GM12878 (cell line): ENCODE results near the gene SLC52A3. TPM values are rescaled to one million over a fixed set of nuclear protein-coding genes. Genes with fewer than 3 reads are reported as not detected.

Experiments used
- ATAC-seq: fragments of 200-7000 bp; cut with Tn5 transposase; 3 replicates; pipeline ENCODE4 v1.9.1; 2020; ENCODE audit warnings: mild to moderate bottlenecking, moderate library complexity
- BruUV-seq: library from RNA; stranded (reverse); fragments of 400-500 nt; replicated peaks from 2 replicates; lab custom pipeline; 2021; lab: Mats Ljungman, UMichigan
- CTCF ChIA-PET: fragments of 300-600 bp; sonication (Branson Sonifier 250); formaldehyde crosslinking; extraction: SDS; loops from one replicate; lab custom pipeline; 2021; ENCODE audit warnings: inconsistent platforms; lab: Yijun Ruan, JAX
- POLR2A ChIA-PET: fragments of 350-600 bp; formaldehyde crosslinking; extraction: SDS; loops from one replicate; lab custom pipeline; 2021; ENCODE audit warnings: inconsistent platforms; lab: Charles Lee
- RAD21 ChIA-PET: fragments of 300-600 bp; sonication (Branson Sonifier 250); formaldehyde crosslinking; loops from one replicate; lab custom pipeline; 2023; ENCODE audit warnings: antibody characterized with exemption; ENCODE audit not compliant: unreplicated experiment; lab: Charles Lee
- SMC1A ChIA-PET: fragments of 300-600 bp; sonication (Branson Sonifier 250); formaldehyde crosslinking; loops from one replicate; lab custom pipeline; 2023; ENCODE audit not compliant: unreplicated experiment, uncharacterized antibody; lab: Charles Lee
- DNase-seq: peaks from one replicate; pipeline ENCODE4 v3.0.0-alpha.2; 2011; ENCODE audit warnings: low read depth, low spot score
- FAIRE-seq: peaks from 3 replicates; lab custom pipeline; 2011; peaks lifted over from hg19 to GRCh38; lab: Jason Lieb, UNC
- H2AFZ ChIP-seq: 2 replicates; pipeline ENCODE4 v1.6.0; 2011; ENCODE audit warnings: low read depth, low read length, control low read depth; ENCODE audit not compliant: control insufficient read depth
- H3K27ac ChIP-seq: 2 replicates; pipeline ENCODE4 v1.5.1; 2011; ENCODE audit warnings: control low read depth; ENCODE audit not compliant: control insufficient read depth, insufficient read depth
- H3K27me3 ChIP-seq, 2 experiments: replicated peaks in 1 of 2; 2 replicates each; pipeline versions ENCODE4 v1.6.0 to v1.6.1; 2011; ENCODE audit warnings: low read length in 1 of 2; ENCODE audit not compliant: control insufficient read depth in 2 of 2, insufficient read depth in 2 of 2
- H3K36me3 ChIP-seq, 2 experiments: 2 replicates each; pipeline ENCODE4 v1.5.1; 2011; ENCODE audit warnings: low read length in 1 of 2; ENCODE audit not compliant: control insufficient read depth in 2 of 2, insufficient read depth in 2 of 2
- H3K4me1 ChIP-seq: 2 replicates; pipeline ENCODE4 v1.6.1; 2011; ENCODE audit warnings: mild to moderate bottlenecking, low read length, moderate library complexity, mixed read lengths; ENCODE audit not compliant: control insufficient read depth, insufficient read depth
- H3K4me2 ChIP-seq: 2 replicates; pipeline ENCODE4 v1.6.0; 2011; ENCODE audit warnings: control low read depth; ENCODE audit not compliant: control insufficient read depth, insufficient read depth
- H3K4me3 ChIP-seq: fragments of 200-600 bp; sonication (generic); 2 replicates; pipeline ENCODE4 v1.5.1; 2016
- H3K79me2 ChIP-seq: 2 replicates; pipeline ENCODE4 v1.6.0; 2011; ENCODE audit warnings: low read length; ENCODE audit not compliant: control insufficient read depth, insufficient read depth
- H3K9ac ChIP-seq: 2 replicates; pipeline ENCODE4 v1.8.0; 2011; ENCODE audit warnings: low read length, control low read depth, mixed read lengths; ENCODE audit not compliant: control insufficient read depth, insufficient read depth
- H3K9me3 ChIP-seq: replicated peaks from 3 replicates; pipeline ENCODE4 v1.5.1; 2011; ENCODE audit warnings: mild to moderate bottlenecking, low read length; ENCODE audit not compliant: control insufficient read depth, insufficient read depth
- H4K20me1 ChIP-seq: 2 replicates; pipeline ENCODE4 v1.6.0; 2011; ENCODE audit not compliant: control insufficient read depth, insufficient read depth
- ASH2L ChIP-seq: fragments of 300-600, 200-600 bp; sonication (generic); IDR thresholded peaks from 2 replicates; pipeline ENCODE4 v1.6.1; 2017; ENCODE audit warnings: low read depth, mild to moderate bottlenecking, borderline replicate concordance
- ATF7 ChIP-seq: fragments of 450-650 bp; IDR thresholded peaks from 2 replicates; pipeline ENCODE4 v1.6.1; 2016; ENCODE audit warnings: low read depth, mild to moderate bottlenecking
- MXI1 ChIP-seq: fragments of 150-350 bp; IDR thresholded peaks from 2 replicates; pipeline ENCODE4 v1.6.1; 2011; ENCODE audit warnings: low read depth, mild to moderate bottlenecking, inconsistent platforms, low read length, improper control_type of control experiment
- NFYA ChIP-seq: IDR thresholded peaks from 2 replicates; pipeline ENCODE4 v1.6.1; 2011; ENCODE audit warnings: low read depth, mild to moderate bottlenecking, low read length, improper control_type of control experiment, borderline replicate concordance
- POLR2AphosphoS2 ChIP-seq: IDR thresholded peaks from 2 replicates; pipeline ENCODE4 v1.6.1; 2011; ENCODE audit warnings: low read depth, mild to moderate bottlenecking, low read length, improper control_type of control experiment, moderate library complexity
- SUZ12 ChIP-seq: fragments of 200-600 bp; sonication (generic); IDR thresholded peaks from one replicate; pipeline ENCODE4 v1.6.1; 2018; ENCODE audit warnings: antibody characterized with exemption, mild to moderate bottlenecking; ENCODE audit not compliant: unreplicated experiment
- ZSCAN29 ChIP-seq: fragments of 450-650 bp; IDR thresholded peaks from 2 replicates; pipeline ENCODE4 v1.6.1; 2017; ENCODE audit warnings: mild to moderate bottlenecking, moderate library complexity
- WGBS: methylation state at CpG from one replicate; pipeline ENCODE4 v1.1.6; 2016; ENCODE audit warnings: low lambda C conversion rate; ENCODE audit not compliant: insufficient replicate concordance, insufficient coverage; ENCODE audit errors: missing lambda C conversion rate; 5-methylcytosine and 5-hydroxymethylcytosine counted together
- in situ Hi-C: fragments of 300-500 bp; cut with MboI; formaldehyde crosslinking; loops from 9 replicates; pipeline ENCODE4 v1.14.3; 2018; ENCODE audit warnings: mixed read lengths
- intact Hi-C: fragments of 100-400 bp; cut with micrococcal nuclease; formaldehyde crosslinking; loops from one replicate; pipeline ENCODE4 v1.14.2; 2022; ENCODE audit not compliant: unreplicated experiment
- polyA plus RNA-seq, 11 experiments: library from polyadenylated mRNA; depleted of rRNA in 4 of 11; unstranded in 6 of 11; stranded (reverse) in 5 of 11; fragments of >200 nt; fragmentation: Nextera tagmentation in 4 of 11; fragmentation: Illumina TruSeq in 1 of 11; extraction: Ambion mirVana in 4 of 11; extraction: Trizol in 1 of 11; gene quantifications; 1 replicate in 1 of 11; 2 replicates in 10 of 11; pipeline versions ENCODE4 v1.2.1 to v1.2.3, GENCODE V29; 2011 to 2016; ENCODE audit warnings: inconsistent platforms in 2 of 11, missing spikeins in 2 of 11, low read depth in 1 of 11
- total RNA-seq, 4 experiments: library from RNA; depleted of rRNA in 3 of 4; stranded (reverse); fragments of >200 nt in 3 of 4; fragmentation: Illumina TruSeq in 1 of 4; extraction: Trizol in 1 of 4; gene quantifications; 2 replicates each; pipeline versions ENCODE4 v1.2.1 to v1.2.3, GENCODE V29; 2013 to 2021
- TF ChIP-seq, protein P1 (sequence below): fragments of 450-650 bp; IDR thresholded peaks from 2 replicates; pipeline ENCODE4 v1.6.1; 2017; ENCODE audit warnings: antibody characterized with exemption, mild to moderate bottlenecking, moderate library complexity
- TF ChIP-seq, protein P2 (sequence below): fragments of 450-650 bp; IDR thresholded peaks from 2 replicates; pipeline ENCODE4 v1.6.1; 2017; ENCODE audit warnings: mild to moderate bottlenecking, low read depth, inconsistent platforms; ENCODE audit not compliant: poor library complexity, severe bottlenecking

Gene SLC52A3
- total and polyA plus RNA-seq, 10 of the 15 experiments (the other 5 are each of a cell fraction or from before 2014, with no cell fraction given), result not detected

DNA sequence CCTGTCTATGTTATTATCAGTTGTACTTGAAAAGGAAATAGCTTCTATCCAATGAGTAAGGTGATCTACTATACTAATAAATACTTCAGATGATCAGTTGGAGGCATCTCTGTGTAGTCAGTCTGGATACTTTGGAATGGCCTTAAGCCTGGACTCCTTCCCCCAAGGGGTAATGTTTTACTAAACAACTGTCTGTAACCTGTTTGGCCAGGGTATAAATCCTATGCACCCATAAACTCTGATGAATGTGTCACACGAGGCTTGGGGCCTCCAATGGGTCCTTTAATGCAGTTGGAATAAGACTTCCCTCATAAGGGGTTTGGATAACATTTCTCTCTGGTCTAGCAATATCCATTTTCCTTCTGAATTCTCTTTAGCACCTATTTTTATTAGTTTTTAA is 19.5 kb upstream of the SLC52A3 start (continued):
- no peak for TF ChIP-seq MXI1
- TF ChIP-seq, protein P1, sequence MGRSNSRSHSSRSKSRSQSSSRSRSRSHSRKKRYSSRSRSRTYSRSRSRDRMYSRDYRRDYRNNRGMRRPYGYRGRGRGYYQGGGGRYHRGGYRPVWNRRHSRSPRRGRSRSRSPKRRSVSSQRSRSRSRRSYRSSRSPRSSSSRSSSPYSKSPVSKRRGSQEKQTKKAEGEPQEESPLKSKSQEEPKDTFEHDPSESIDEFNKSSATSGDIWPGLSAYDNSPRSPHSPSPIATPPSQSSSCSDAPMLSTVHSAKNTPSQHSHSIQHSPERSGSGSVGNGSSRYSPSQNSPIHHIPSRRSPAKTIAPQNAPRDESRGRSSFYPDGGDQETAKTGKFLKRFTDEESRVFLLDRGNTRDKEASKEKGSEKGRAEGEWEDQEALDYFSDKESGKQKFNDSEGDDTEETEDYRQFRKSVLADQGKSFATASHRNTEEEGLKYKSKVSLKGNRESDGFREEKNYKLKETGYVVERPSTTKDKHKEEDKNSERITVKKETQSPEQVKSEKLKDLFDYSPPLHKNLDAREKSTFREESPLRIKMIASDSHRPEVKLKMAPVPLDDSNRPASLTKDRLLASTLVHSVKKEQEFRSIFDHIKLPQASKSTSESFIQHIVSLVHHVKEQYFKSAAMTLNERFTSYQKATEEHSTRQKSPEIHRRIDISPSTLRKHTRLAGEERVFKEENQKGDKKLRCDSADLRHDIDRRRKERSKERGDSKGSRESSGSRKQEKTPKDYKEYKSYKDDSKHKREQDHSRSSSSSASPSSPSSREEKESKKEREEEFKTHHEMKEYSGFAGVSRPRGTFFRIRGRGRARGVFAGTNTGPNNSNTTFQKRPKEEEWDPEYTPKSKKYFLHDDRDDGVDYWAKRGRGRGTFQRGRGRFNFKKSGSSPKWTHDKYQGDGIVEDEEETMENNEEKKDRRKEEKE, result no peak
- no peak for TF ChIP-seq ATF7
- no peak for TF ChIP-seq SUZ12
- TF ChIP-seq ZSCAN29, result no peak

DNA sequence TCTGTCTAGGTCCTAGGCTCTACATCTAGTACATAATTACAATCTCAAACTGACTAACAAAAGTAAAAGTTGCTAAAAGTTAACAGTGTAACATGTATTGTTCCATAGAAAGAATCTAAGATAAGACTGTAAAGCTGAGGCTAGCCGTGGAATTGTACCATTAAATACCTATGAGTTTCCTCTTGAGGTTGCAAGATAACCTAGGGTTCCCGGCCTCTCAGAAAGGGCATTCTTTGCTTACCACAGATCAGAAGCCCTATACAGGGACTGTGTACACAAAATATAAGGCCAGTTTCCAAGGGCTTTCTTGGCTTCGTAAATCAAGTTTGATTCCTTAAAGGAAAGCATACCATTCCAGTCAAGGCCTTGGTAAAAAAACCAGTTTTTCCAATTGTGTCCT is 11.5 kb upstream of the SLC52A3 start:
- ATAC-seq (no peak), FAIRE-seq (no peak), DNase-seq (no peak)
- ChIA-PET CTCF (no interaction called here), SMC1A (no interaction called here), POLR2A (no interaction called here), RAD21 (no interaction called here)
- Histone ChIP-seq H3K4me1 (no peaks in the 10 kb centered on the region), H3K36me3 (no peaks in the 10 kb centered on the region), H3K9ac (no peak overlapping the region), H3K9me3 (no peaks in the 10 kb centered on the region), H2AFZ (no peak overlapping the region), H3K27me3 (no peaks in the 10 kb centered on the region), H3K4me2 (no peak overlapping the region), H4K20me1 (no peaks in the 10 kb centered on the region), H3K4me3 (no peak overlapping the region), H3K79me2 (no peaks in the 10 kb centered on the region), H3K27ac (no peak overlapping the region)
- in situ Hi-C loops, result no loop called here
- BruUV-seq, result no TSS peak
- WGBS, result 41% methylated on average over 3 of the region's 3 CpGs
- TF ChIP-seq NFYA (no peak), ASH2L (no peak), POLR2AphosphoS2 (no peak)
- TF ChIP-seq, protein P2, sequence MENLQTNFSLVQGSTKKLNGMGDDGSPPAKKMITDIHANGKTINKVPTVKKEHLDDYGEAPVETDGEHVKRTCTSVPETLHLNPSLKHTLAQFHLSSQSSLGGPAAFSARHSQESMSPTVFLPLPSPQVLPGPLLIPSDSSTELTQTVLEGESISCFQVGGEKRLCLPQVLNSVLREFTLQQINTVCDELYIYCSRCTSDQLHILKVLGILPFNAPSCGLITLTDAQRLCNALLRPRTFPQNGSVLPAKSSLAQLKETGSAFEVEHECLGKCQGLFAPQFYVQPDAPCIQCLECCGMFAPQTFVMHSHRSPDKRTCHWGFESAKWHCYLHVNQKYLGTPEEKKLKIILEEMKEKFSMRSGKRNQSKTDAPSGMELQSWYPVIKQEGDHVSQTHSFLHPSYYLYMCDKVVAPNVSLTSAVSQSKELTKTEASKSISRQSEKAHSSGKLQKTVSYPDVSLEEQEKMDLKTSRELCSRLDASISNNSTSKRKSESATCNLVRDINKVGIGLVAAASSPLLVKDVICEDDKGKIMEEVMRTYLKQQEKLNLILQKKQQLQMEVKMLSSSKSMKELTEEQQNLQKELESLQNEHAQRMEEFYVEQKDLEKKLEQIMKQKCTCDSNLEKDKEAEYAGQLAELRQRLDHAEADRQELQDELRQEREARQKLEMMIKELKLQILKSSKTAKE, result no peak
- intact Hi-C loops, result no loop called here
